HG03460 (cell line): ENCODE measurements around the gene TEX22.

ENCODE experiments used
- ATAC-seq: cut with Tn5 transposase; IDR thresholded peaks from one replicate; pipeline ENCODE4 v1.9.1; 2021; ENCODE audit not compliant: unreplicated experiment

Gene TEX22

GRCh38 chr14:105420101-105420973, 22.0 kb downstream of the TEX22 start:
- no peak for ATAC-seq

GRCh38 chr14:105420974-105421674, 22.8 kb downstream of the TEX22 start:
- no peak for ATAC-seq

- ATAC-seq, result no peak
Observed at GRCh38 chr14:105421723-105422615, 23.6 kb downstream of the TEX22 start.

- ATAC-seq, result no peak
Observed at GRCh38 chr14:105422695-105423487, 24.6 kb downstream of the TEX22 start.

GRCh38 chr14:105423488-105424195, 25.3 kb downstream of the TEX22 start:
- no peak for ATAC-seq

- no peak for ATAC-seq
Observed at GRCh38 chr14:105424861-105425260, 26.5 kb downstream of the TEX22 start.

GRCh38 chr14:105425823-105426247, 27.5 kb downstream of the TEX22 start:
- no peak for ATAC-seq

GRCh38 chr14:105426416-105427130, 28.2 kb downstream of the TEX22 start:
- ATAC-seq, result no peak

GRCh38 chr14:105427412-105427811, 29.1 kb downstream of the TEX22 start:
- no peak for ATAC-seq

- no peak for ATAC-seq
Observed at GRCh38 chr14:105427936-105428485, 29.7 kb downstream of the TEX22 start.

GRCh38 chr14:105430042-105430441, 31.7 kb downstream of the TEX22 start:
- ATAC-seq, result no peak

GRCh38 chr14:105430565-105430964, 32.2 kb downstream of the TEX22 start:
- no peak for ATAC-seq

GRCh38 chr14:105431256-105431655, 32.9 kb downstream of the TEX22 start:
- ATAC-seq, result no peak

- ATAC-seq, result no peak
Observed at GRCh38 chr14:105432657-105433056, 34.3 kb downstream of the TEX22 start.

- no peak for ATAC-seq
Observed at GRCh38 chr14:105433161-105433605, 34.8 kb downstream of the TEX22 start.

GRCh38 chr14:105436402-105436801, 38.1 kb downstream of the TEX22 start:
- ATAC-seq, result no peak

GRCh38 chr14:105436891-105437722, 38.8 kb downstream of the TEX22 start:
- ATAC-seq, result no peak
